ENCODE measurements around the gene THADA.

THADA gene

DNA sequence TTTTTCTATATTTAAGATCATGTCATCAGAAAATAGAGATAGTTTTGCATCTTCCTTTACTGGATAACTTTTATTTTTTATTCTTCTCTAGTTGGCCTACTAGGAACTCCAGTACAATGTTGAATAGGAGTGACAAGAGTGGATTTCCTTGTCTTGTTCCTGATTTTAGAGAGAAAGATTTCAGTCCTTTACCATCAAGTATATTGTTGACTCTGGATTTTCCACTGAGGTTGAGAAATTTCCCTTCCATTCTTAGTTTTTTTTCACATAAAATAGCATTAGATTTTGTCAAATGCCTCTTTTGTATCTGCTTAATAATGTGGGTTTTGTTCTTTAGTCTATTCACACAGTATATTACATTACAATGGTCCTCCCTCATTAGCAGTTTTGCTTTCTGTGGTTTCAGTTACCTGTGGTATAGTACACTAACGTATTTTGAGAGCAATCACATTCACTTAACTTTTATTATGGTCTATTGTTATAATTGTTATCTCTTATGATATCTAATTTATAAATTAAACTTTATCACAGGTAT lies 105.5 kb downstream of the THADA start:
- no peak for DNase-seq

DNA sequence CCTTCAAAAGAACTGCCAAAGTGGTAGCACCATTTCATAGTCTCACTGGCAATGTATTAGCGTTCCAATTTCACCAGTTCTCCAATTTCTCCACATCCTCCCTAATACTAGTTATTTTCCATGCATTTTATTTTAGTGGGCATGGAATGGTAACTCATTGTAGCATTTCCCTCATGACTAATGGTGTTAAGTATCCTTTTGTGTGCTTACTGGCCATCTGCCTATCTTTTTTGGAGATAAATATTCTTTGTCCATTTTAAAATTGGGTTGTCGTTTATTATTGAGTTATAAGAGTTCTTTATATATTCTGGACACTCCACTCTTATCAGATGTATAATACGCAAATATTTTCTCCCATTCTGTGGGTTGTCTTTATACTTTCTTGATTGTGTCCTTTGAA lies 107.1 kb downstream of the THADA start:
- no peak for DNase-seq

DNA sequence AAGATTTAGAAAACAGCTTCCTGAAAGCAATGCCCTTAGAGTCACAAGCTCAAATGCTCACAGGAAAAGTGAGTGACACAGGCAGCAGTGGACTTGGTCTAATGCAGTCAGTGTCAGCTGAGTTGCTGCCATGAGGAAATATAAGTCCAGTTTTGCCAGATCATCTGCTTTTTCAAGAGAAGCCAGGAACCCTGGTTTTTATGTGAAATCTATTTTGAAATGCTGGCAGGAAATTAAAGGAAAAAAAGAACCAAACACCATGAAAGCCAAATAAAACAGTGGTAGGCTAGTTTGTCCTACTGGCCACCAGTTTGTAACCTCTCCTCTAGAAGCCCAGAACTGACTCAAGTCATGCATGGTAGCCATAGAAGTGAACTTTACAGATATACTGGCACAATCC lies 109.2 kb downstream of the THADA start:
- DNase-seq: no peak

DNA sequence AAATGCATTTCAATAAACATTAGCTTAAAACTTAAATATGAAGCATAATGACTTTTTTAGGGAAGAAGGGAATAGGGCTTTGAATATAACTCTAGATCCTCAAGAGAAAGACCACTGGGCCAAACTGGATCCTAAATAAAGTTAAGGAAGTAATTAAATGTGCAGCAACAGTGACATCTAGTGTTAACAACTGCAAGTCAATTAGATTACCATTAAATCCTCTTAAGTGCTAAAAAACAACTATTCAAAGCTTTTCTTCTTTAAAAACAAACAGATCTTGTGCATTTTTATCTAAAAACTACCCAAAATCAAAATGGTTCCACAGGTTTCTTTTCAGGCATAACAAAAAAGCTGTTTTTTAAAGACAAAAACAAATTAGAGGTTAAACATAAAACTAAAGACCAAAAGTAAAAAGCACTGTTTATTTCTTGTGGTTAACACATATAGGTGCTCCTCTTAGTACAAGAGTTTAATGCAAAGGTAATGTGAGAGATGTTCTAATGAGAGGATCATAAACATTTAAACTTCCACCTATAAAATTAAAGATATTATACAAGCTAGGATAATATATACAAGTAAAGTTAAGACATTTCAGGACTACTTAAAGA lies 111.4 kb downstream of the THADA start:
- no peak for DNase-seq

DNA sequence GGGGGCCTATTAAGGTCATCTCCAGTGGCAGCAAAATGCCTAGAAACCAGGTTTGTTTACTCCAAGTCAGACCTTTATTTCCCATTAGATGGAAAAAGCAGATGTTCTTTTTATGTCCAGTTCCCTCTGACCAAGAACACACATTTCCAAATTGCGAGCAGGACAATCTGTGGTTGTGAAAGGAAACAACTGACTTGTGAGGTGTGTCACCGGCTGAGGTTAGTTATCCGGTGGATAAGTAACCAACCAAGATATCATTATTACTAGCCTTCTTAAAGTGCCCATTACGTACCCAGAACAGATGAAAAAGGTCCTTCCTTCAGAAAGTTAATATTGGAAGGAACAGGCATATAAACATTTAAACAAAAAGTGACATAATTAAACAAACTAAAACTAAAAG lies 112.9 kb downstream of the THADA start:
- no peak for DNase-seq

DNA sequence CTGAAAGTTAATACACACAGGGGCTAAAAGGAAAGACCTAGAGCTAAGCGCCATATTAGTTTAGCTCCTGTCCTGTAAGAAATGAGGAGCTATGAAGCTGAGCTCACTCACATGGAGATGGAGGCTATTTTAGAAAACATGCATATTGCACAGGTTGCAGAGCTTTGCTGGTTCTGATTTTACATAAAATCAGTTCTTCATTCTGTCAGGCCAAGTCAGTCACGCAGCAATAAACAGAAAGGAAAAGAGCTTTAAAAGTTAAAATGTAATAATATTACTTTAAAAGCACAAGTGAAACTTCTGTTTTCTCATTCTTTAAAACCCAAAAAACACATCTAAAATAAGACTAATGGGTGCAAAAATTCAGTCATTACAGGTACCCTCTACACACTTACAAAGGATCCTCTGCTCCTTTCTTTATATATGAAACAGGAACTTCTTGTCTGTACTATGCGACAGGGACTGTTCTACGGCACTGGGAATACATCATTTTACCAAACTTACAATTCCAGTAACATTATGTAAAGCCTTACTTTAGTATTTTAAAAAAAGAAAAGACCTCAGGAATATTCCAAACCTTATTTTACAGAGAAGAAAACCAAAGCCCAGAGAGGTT lies 113.8 kb downstream of the THADA start:
- no peak for DNase-seq

DNA sequence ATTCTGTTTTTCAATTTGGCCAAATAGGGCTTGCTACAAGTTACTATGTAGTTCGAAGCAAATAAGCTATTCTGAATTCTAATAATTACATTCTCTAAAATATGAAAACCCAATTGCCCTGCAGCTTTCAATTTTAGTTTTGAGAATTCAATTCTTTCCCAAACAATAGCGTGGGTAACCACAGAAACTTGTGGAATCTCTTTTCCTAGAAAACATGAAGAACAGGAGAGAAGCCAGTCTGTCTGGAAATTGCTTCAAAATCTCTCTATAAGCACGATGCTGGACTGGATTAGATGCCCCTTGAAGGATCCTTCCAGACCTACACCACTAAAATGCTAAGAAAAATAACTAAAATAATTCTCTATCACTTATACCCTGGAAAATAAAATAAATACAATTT lies 115.0 kb downstream of the THADA start:
- DNase-seq: no peak

DNA sequence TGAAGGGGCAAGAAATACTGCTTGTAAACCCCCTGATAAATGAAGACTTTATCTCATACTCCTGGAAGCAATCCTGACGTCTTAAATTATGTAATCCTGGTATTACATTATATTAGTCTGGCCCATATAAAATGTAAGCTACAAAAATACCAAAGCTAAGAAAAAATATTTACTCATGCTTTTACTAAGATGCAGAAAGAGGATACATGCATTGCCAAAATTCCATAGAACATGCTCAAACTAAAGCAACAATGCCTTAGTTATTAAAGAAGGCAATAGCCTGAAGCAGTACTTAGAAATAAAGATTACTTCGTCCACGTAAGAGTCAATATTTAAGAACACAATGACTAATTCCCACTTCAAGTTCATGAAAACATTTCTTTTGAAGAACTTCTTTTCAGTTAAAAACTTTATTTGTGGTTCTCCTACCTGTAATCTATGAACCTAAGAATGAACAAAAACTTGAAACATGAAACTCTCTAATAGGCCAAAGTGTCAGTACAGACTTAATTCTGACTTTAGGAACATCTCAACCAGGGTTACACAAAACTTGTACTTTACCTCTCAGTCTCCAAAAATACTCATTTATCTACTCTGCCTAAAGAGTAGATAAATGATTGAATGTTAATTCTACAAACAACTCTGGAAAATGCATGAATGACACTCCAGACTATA lies 117.3 kb downstream of the THADA start:
- no peak for DNase-seq

DNA sequence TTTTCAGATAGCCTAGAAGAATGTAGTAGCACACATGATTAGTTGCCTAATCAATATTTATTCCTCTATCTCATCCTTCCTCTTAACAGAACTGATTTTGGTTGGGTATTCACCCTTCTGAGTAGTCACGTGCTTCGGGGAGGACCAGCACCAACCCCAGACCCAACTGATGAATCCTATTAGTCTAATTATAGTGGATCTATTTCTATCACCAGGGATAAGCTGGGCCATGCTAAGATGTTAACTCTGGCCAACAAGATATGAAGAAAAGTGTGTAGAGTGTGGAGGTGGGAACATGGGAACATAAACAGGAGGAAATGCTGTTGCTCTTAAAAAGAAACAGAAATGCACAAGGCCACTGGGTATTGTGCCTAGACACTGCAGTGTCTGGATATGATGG lies 119.9 kb downstream of the THADA start:
- DNase-seq: no peak

DNA sequence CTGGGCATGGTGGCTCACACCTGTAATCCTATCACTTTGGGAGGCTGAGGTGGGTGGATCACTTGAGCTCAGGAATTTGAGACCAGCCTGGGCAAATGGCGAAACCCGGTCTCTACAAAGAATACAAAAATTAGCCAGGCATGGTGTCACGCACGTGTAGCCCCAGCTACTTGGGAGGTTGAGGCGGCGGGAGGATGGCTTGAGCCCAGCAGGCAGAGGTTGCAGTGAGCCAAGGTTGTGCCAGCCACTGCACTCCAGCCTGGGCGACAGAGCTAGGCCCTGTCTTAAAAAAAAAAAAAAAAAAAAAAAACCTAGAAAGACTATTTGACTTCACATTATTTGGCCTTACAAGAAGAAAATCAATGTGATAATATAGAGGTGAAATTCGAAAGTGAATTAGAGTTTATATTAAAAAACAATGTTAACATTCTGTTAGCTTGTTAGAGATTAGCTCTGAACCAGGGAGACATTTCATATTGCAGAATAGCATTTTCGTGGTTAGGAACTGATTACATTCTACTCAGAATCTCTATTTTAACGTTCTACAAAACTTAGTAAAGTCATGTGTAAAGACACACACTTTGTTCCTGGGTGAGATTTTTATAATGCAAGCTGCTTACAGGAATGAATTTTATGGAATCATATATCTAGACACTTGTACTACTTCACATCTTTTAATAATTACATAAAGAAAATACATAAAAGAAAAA lies 120.5 kb downstream of the THADA start:
- DNase-seq: no peak

DNA sequence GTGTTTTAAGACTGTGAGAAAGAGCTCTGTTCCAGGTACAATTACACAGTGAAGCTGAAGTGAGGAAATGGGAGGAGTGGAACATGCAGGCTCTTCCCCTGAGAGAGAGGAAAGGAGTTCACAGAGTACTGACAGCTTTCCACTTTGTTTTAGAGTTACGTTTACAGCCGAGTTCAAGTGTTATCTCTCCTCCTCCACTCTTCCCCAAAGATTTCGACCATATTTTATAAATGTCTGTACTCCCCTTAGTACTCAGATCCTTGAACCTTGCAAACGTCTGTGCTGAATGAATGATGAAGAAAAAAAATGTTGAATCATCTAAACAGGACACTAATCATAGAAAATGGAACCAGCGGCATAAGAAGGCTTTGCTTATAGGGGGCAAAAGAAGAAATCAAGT lies 121.6 kb downstream of the THADA start:
- no peak for DNase-seq

DNA sequence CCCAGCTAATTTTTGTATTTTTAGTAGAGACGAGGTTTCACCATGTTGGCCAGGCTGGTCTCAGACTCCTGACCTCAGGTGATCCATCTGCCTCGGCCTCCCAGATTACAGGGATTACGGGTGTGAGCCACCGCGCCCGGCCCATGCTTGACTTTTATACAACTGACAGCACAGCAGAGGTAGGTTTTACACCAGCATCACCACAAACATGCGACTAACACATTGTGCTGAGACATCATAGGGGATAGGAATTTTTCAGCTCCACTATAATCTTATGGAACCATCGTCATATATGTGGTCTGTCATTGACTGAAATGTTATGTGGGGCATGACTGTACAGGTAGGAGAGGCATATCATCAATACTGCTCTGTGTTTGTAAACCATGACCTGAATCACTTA lies 122.1 kb downstream of the THADA start:
- DNase-seq: no peak

DNA sequence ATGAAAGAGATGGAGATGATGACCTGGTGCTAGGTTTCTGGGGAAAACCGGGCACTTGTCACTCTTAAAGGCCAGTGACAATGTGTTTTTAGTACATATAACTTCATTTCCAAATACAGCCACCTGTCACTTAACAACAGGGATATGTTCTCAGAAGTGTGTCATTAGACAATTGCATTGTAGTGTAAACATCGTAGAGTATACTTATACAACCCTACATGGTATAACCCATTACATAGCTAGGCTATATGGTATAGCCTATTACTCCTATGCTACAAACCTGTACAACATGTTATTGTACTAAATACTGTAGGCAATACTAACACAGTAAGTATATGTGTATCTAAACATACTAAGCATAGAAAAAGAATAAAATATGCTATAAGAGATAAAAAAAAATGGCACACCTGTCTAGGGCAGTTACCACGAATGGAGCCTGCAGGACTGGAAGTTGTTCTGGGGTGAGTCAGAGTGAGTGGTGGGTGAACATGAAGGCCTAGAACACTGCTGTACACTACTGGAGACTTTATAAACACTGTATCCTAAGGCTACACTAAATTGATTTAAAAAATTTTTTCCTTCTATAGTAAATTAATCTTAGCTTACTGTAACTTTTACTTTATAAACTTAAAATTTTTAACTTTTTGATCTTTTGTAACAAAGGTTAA lies 123.2 kb downstream of the THADA start:
- no peak for DNase-seq

DNA sequence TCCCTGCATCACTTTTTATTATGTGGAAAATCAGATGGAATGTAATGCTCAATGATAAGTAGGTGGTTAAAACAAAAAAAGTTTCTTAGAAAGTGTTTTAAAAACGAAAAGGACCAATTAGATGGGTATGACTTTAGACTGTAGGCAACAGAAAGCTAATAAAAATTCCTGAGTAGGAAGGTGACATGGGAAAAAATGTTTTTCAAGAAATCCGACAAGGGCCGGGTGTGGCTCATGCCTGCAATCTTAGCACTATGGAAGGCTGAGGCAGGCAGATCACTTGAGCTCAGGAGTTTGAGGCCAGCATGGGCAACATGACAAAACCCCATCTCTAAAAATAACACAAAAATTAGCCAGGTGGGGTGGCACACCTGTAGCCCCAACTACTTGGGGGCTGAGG lies 126.1 kb downstream of the THADA start:
- no peak for DNase-seq

DNA sequence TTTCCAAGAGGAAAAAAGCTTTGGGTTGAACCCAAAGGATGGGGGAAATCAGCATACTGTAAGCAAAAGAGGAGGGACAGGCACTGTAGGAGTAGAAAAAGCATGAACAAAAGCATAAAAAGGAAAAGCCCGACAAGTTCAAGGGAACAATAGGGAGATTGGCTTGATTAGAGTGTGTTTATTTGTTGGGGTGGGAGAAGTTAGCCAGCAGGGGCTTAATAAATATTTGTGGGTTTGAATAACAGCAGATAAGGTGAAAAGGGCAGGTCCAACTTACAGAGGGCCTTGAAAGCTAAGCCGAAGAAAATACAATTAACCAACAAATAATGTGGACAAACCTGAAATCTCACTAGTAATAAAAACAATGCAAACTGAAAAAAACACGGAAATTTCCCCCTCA lies 126.7 kb downstream of the THADA start:
- no peak for DNase-seq

DNA sequence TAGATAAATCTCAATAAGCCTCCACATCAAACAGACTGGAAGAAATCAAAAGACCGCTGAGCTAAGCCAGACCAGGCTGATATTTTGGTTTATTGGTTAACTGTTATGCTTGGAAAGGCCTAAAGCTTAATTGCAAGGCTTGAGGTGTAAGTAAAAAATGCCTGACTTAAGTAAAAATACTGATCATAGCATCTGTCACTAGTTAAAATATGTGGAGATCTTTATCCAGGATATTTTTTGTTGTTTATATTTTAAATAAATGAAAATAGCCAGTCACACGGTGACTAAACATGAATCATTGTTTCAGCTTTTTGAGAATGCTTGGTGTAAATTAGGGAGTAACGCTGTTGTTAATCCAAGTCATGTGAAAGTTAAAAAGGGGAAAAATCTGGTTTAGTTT lies 127.9 kb downstream of the THADA start:
- DNase-seq: no peak

DNA sequence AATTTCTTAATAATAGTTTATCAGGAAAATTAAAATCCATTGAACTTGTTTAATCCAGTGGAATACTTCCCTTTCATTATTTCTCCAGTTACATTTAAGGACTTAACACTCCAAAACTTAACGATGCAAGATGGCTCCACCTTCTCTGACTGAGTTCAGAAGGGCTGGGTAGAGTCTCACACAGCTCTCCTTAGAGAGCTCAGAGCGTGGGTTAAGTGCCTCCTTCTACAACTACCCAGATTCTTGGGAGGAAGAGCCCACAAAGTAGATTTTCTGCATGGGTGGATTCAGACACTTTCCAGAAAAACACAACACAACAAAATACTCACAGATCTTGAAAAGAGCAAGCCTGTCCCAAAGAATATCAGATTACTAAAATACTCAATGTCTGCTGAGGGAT lies 130.6 kb downstream of the THADA start:
- no peak for DNase-seq

DNA sequence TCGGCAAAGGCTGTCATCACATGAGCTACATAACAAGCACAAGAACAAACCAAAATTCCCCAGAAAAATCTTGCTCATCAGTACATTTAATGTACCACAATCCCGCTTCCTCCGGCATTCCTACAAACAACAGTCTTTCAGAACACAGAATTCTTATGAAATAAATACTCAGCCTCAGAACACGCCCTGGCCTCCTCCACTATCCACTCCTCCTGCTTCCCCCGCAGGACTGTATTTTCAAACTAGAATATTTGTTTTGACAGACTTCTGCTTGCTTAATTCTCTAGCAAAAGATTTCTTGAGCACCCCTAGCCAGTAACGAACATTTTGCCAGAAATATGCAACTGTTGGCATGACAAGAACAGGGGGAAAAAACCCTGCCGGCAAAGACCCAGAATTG lies 131.2 kb downstream of the THADA start:
- DNase-seq: no peak

DNA sequence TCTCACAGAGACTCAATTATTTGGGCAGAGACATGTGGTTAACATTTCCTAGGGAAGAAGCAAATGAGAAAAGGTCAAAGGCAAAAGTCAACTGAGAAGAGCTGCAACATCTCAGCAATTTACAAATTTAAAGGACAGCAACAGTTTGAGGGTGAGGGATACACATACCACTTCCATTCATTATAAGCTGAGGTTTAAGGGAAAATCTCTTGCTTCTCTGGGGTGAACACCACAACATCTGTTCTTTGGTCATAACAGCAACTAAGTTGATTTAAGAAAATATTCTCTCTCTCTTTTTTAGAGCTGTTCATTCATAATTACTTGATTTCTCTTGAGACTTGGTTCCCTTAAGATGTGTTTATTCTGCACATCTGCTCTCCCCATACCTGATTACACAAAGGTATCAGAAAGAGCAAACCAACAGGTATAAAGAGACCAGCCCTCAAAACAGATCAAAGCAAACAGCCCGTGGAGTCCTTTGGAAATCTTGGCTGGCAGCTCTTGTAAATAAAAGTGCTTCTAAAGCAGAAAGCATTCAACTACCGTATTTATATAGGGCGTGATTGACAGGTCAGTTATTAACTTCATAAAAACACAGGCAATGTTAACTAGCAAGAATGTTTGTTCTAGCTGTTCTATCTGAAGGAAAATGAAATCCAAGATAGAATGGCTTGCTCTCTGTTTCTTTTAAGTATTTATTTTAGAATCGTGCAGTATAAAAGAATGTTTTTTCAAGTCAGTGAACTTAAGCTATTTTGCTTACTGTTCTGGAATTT lies 132.8 kb downstream of the THADA start:
- DNase-seq: no peak

DNA sequence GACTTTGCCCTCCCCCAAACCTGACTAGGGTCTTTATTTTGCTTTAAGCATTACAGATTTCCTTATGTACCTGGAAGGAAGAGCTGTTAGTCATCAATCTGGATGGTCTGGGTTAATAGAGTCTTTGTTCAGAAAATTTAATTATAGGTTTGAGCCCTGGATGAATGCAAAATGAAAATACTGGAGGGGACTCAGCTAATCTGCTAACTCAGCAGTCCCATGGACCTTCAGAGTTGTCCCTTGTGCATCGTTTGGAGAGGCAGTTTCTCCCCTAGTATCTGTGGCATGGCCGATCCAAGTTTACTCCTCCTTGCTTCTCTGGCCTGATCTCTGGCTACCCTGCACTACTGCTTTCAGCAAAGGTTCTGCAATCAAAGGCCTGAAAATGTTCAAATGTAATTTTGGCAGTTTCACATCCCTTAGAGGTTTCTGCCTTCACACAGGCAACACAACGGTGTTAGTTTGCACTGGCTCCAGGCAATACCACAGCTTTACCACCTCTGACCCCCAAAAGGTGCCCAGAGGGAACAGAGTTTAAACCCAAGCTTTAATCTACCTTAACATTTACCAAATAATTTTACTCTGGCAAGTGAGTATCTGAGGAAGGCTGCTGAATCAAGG lies 134.3 kb downstream of the THADA start:
- DNase-seq: no peak

DNA sequence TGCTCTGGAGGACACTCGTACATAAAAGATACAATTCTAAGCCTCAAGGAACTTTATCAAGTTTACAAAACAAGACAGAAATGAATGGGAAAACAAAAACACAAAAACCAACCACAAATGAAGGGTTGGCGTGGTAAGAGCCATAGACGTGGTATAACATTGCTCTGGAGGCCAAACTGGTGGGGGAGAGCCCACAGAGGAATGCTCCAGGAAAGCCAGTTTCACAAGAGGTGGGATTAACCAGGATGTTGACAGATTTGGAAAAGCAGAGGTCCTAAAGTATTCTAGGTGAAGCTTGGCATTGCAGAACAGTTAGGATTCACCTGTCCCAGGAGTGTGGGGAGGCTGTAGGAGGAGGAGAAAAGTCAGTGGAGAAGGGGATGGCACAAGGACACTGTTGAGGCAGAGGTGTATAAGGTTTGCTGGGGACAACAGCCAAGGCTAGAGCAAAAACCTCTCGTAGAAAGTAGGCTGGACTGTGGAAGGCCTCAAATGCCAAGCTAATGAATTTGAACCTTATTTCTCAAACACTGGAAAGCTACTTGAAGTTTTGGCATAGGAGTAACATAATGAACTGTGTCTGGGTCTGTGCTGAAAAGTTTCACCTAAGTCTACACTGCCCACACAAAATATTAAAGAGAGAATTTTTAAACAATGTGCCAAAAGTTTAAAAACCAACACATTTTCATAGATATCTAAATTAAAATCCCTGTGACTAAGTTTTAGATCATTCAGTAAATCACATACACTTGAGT lies 135.1 kb downstream of the THADA start:
- no peak for DNase-seq

Measured in activated CD4-positive, alpha-beta T cell treated with anti-CD3 and anti-CD28 coated beads for 4 hours (primary cell).